ENCODE results near the gene CYSRT1. TPM values are rescaled to one million over a fixed set of nuclear protein-coding genes. Genes with fewer than 3 reads are reported as not detected.
A peak's percentile ranks its signal among the peaks of the same experiment; 100 is the strongest.

CYSRT1 gene
- polyA plus RNA-seq, 3 donors: 0.17 TPM; not detected in 2

DNA sequence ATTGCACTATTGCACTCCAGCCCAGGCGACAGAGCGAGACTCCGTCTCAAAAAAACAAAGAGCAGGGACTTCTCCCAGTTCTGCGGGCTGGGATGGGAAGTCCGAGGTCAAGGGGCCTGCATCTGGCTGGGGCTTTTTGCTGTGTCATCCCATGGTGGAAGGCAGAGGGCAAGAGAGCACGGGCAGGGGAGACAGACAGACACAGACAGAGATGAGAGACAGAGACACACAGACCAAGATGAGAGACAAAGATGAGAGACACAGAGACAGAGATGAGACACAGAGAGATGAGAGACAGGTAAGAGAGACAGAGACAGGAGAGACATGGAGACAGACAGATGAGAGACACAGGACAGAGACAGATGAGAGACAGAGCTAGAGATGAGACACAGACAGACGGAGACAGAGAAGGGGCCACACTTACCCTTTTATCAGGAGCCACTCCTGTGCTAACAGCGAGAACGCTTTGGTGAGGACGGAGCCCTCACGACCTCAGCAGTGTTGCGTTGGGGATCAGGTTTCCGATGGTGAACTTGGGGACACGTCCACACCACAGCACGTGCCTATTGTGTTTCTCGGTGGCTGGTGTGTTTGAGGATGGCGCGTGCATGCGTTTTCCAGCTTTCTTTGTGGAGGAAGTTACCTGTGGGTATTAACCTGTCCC lies 43.7 kb downstream of the CYSRT1 start:
- Mint-ChIP-seq H3K27me3 (ENCODE audit: low read depth in 3 of 3) (no peaks in the 10 kb centered on the region), H3K4me1 (peaks cover 27% of the 10 kb centered on the region), H3K9me3 (no peaks in the 10 kb centered on the region), H3K27ac (peak overlapping the region; percentile 2 to 84 (median 44)), H3K4me3 (peak overlapping the region in 1 of 2 donors; percentile 61), H3K36me3 (peaks cover 40 to 86% of the 10 kb centered on the region in 2 donors)
- Histone ChIP-seq H4K20me1 (ENCODE audit: insufficient read depth, low read length) (peaks cover 36% of the 10 kb centered on the region), H2AFZ (ENCODE audit: insufficient read depth, low read depth, low read length, poor library complexity, severe bottlenecking) (no peak overlapping the region), H3K36me3 (replicated peaks in 1 of 2; ENCODE audit: control insufficient read depth in 1 of 2, insufficient read depth in 2 of 2, low read length in 2 of 2) (peaks cover 45 to 90% of the 10 kb centered on the region in 2 donors), H3K9me3 (replicated peaks in 1 of 2; ENCODE audit: control insufficient read depth in 1 of 2, insufficient read depth in 1 of 2, low read length in 2 of 2) (no peaks in the 10 kb centered on the region), H3K79me2 (ENCODE audit: insufficient read depth, low read length) (peaks cover 5% of the 10 kb centered on the region), H3K9ac (ENCODE audit: insufficient read depth, low read length, poor library complexity, severe bottlenecking) (peak overlapping the region; percentile 4), H3K27me3 (ENCODE audit: control insufficient read depth in 2 of 2, insufficient read depth in 2 of 2, low read length in 2 of 2) (no peaks in the 10 kb centered on the region), H3K4me3 (replicated peaks in 1 of 3; ENCODE audit: low read depth in 2 of 3, low read length in 3 of 3) (no peak overlapping the region), H3K4me1 (ENCODE audit: control insufficient read depth in 1 of 2, insufficient read depth in 2 of 2, low read length in 2 of 2) (peaks cover 23 to 28% of the 10 kb centered on the region in 2 donors), H3K27ac (ENCODE audit: low read depth in 1 of 2, low read length in 2 of 2) (peak overlapping the region in 1 of 2 donors; percentile 51), H3K4me2 (replicated peaks; ENCODE audit: extremely low read depth, low read length, poor library complexity, severe bottlenecking) (peak overlapping the region; percentile 44)
- DNase-seq: peak in 1 of 3 donors; percentile 44
- TF ChIP-seq, protein P1, sequence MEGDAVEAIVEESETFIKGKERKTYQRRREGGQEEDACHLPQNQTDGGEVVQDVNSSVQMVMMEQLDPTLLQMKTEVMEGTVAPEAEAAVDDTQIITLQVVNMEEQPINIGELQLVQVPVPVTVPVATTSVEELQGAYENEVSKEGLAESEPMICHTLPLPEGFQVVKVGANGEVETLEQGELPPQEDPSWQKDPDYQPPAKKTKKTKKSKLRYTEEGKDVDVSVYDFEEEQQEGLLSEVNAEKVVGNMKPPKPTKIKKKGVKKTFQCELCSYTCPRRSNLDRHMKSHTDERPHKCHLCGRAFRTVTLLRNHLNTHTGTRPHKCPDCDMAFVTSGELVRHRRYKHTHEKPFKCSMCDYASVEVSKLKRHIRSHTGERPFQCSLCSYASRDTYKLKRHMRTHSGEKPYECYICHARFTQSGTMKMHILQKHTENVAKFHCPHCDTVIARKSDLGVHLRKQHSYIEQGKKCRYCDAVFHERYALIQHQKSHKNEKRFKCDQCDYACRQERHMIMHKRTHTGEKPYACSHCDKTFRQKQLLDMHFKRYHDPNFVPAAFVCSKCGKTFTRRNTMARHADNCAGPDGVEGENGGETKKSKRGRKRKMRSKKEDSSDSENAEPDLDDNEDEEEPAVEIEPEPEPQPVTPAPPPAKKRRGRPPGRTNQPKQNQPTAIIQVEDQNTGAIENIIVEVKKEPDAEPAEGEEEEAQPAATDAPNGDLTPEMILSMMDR (IDR thresholded peaks at IDR 0.05): no peak
- intact Hi-C loops (cut with micrococcal nuclease): no loop called here
- WGBS (ENCODE audit: insufficient coverage): 48% methylated on average over 12 of the region's 19 CpGs

DNA sequence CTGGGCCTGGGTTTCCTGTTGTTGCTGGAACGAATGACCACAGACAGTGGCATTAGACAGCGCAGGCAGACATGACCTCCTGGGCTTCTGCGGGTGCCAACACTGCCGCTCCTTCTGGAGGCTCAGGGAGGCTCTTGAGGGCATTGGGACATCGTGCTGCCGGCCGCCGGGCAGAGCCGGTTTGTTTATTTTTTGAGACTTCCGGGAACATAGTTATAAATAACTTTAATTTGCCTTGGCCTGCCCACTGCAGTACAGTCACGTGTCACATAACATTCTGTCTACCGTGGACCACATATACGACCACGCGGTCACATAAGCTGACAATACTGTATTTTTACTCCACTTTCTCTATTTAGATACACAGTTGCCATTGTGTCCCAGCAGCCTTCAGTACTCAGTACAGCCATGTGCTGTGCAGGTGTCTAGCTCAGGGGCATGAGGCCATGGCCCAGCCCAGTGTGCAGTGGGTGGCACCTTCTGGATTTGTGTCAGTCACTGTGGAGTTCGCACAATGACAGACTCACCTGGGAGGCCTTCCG lies 44.3 kb downstream of the CYSRT1 start:
- no peak for DNase-seq
- Histone ChIP-seq H2AFZ (ENCODE audit: insufficient read depth, low read depth, low read length, poor library complexity, severe bottlenecking) (no peak overlapping the region), H3K4me3 (replicated peaks in 1 of 3; ENCODE audit: low read depth in 2 of 3, low read length in 3 of 3) (no peak overlapping the region), H3K9ac (ENCODE audit: insufficient read depth, low read length, poor library complexity, severe bottlenecking) (no peak overlapping the region), H3K27me3 (ENCODE audit: control insufficient read depth in 2 of 2, insufficient read depth in 2 of 2, low read length in 2 of 2) (no peaks in the 10 kb centered on the region), H4K20me1 (ENCODE audit: insufficient read depth, low read length) (peaks cover 36% of the 10 kb centered on the region), H3K27ac (ENCODE audit: low read depth in 1 of 2, low read length in 2 of 2) (peak overlapping the region in 1 of 2 donors; percentile 51), H3K79me2 (ENCODE audit: insufficient read depth, low read length) (peaks cover 5% of the 10 kb centered on the region), H3K36me3 (replicated peaks in 1 of 2; ENCODE audit: control insufficient read depth in 1 of 2, insufficient read depth in 2 of 2, low read length in 2 of 2) (peaks cover 38 to 90% of the 10 kb centered on the region in 2 donors), H3K9me3 (replicated peaks in 1 of 2; ENCODE audit: control insufficient read depth in 1 of 2, insufficient read depth in 1 of 2, low read length in 2 of 2) (no peaks in the 10 kb centered on the region), H3K4me1 (ENCODE audit: control insufficient read depth in 1 of 2, insufficient read depth in 2 of 2, low read length in 2 of 2) (peaks cover 25 to 30% of the 10 kb centered on the region in 2 donors), H3K4me2 (replicated peaks; ENCODE audit: extremely low read depth, low read length, poor library complexity, severe bottlenecking) (peak overlapping the region; percentile 44)
- no peak overlapping the region for H3K4me3 Mint-ChIP-seq
- peaks cover 31% of the 10 kb centered on the region for H3K4me1 Mint-ChIP-seq
- peaks cover 34 to 85% of the 10 kb centered on the region in 2 donors for H3K36me3 Mint-ChIP-seq
- intact Hi-C loops (cut with micrococcal nuclease): no loop called here
- TF ChIP-seq, protein P1 (IDR thresholded peaks at IDR 0.05): no peak
- H3K9me3 Mint-ChIP-seq: no peaks in the 10 kb centered on the region
- H3K27me3 Mint-ChIP-seq (ENCODE audit: low read depth in 3 of 3): no peaks in the 10 kb centered on the region
- 90% methylated on average over 15 of the region's 17 CpGs for WGBS (ENCODE audit: insufficient coverage)
- H3K27ac Mint-ChIP-seq: peak overlapping the region in 3 of 7 donors; percentile 25 to 63 (median 32)
